Stimulated activated CD4-positive, alpha-beta T cell treated with anti-CD3 and anti-CD28 coated beads, Interleukin-15, amount 100 ng/mL, for 1 hour (primary cell): ENCODE measurements around the gene ATF7IP.
"Not testable (repeated sequence)": the region's sequence is repeated elsewhere in the genome, so short reads cannot be mapped to it uniquely, and the experiment has no call there.

ENCODE experiments used
- DNase-seq, 2 donors: peaks; one replicate each; pipeline ENCODE4 v3.0.0-alpha.2; 2020; ENCODE audit warnings: low read depth in 1 of 2, low spot score in 1 of 2

The ATF7IP gene, protein sequence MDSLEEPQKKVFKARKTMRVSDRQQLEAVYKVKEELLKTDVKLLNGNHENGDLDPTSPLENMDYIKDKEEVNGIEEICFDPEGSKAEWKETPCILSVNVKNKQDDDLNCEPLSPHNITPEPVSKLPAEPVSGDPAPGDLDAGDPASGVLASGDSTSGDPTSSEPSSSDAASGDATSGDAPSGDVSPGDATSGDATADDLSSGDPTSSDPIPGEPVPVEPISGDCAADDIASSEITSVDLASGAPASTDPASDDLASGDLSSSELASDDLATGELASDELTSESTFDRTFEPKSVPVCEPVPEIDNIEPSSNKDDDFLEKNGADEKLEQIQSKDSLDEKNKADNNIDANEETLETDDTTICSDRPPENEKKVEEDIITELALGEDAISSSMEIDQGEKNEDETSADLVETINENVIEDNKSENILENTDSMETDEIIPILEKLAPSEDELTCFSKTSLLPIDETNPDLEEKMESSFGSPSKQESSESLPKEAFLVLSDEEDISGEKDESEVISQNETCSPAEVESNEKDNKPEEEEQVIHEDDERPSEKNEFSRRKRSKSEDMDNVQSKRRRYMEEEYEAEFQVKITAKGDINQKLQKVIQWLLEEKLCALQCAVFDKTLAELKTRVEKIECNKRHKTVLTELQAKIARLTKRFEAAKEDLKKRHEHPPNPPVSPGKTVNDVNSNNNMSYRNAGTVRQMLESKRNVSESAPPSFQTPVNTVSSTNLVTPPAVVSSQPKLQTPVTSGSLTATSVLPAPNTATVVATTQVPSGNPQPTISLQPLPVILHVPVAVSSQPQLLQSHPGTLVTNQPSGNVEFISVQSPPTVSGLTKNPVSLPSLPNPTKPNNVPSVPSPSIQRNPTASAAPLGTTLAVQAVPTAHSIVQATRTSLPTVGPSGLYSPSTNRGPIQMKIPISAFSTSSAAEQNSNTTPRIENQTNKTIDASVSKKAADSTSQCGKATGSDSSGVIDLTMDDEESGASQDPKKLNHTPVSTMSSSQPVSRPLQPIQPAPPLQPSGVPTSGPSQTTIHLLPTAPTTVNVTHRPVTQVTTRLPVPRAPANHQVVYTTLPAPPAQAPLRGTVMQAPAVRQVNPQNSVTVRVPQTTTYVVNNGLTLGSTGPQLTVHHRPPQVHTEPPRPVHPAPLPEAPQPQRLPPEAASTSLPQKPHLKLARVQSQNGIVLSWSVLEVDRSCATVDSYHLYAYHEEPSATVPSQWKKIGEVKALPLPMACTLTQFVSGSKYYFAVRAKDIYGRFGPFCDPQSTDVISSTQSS

DNA sequence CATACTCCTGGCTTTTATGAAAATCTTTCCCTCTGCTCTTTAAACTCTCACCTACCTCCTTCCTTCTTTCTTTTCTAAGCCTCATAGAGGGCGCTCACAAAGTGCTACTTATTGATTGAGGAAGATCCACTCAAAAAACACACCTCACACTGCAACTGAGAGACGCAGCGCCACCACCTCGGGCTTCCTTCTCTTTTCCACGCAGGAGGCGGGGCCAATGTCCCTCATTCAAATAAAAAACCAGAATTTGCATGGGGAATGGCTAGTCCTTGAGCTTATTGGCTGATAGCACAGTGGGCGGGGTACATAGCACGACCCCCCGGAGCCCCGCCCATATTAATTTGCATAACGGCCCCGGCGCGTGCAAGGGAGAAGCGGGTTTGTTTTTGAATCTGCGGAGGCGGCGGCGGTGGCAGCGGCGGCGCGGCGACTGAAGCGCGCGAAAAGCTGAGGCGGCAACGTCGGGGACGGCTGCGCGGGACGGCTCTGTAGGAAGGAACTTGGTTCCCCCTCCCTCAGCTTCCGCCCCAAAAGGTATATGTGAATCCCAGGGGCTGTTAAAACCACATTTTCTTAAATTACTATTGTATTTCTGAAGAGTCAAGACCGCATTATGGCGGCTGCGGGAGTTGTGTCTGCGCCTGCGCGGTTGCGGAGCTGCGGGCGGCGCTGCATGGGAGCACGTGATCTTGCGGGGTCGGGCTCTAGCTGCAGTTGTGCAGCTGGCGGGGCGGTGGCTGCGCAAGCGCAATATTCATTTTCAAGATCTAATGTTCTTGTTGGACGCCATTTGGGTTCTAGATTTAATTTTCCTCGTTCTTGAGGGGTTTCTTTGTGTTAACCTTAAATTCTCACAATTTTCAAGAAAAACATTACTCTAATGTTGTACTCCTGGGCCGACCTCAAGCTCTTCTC, at the start of gene ATF7IP:
TSS of gene ATF7IP (plus strand) at position 389 of the 915 bp plus-strand sequence. CDS start 58,234 bp downstream, outside the sequence.
- DNase-seq, result peak; percentile 88 to 89

DNA sequence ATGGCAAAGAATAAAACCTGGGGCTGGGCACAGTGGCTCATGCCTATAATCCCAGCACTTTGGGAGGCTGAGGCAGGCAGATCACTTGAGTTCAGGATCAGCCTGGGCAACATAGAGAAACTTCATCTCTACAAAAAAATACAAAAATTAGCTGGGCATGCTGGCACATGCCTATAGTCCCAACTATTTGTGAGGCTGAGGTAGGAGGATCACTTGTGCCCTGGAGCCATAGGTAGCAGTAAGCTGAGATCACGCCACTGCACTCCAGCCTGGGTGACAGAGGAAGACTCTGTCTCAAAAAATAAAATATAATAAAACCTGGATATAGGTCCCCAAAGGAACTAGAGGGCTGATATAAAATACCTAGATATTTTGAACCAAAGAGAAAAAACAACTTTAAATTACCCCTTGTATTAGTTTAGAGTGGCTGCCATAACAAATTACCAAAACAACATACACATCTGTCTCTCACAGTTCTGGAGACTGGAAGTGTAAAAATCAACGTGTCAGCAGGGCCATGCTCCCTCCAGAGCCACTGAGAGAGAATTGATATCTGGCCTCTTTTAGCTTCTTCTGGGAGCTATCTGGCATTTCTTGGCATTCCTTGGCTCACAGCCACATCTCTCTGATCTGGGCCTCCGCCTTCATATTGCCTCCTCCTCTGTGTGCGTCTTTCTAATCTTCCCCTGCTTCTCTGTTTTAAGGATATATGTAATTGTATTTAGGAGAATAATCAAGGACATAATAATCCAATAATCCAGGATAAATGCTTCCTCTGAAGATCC, 47.9 kb upstream of the ATF7IP start:
- no peak for DNase-seq

DNA sequence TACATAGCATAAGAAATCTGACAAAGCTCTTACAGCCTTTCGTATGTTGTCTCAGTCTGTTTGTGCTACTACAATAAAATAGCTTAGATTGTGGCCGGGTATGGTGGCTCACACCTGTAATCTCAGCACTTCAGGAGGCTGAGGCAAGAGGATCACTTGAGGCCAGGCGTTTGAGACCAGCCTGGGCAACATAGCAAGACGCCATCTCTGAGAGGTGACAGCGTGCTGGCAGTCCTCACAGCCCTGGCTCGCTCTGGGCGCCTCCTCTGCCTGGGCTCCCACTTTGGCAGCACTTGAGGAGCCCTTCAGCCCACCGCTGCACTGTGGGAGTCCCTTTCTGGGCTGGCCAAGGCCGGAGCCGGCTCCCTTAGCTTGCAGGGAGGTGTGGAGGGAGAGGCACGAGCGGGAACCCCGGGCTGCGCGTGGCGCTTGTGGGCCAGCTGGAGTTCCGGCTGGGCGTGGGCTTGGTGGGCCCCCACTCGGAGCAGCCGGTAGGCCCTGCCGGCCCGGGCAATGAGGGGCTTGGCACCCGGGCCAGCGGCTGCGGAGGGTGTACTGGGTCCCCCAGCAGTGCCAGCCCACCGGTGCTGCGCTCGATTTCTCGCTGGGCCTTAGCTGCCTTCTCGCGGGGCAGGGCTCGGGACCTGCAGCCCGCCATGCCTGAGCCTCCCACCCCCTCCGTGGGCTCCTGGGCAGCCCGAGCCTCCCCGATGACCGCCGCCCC, 45.6 kb upstream of the ATF7IP start:
- DNase-seq, result not testable (repeated sequence)

DNA sequence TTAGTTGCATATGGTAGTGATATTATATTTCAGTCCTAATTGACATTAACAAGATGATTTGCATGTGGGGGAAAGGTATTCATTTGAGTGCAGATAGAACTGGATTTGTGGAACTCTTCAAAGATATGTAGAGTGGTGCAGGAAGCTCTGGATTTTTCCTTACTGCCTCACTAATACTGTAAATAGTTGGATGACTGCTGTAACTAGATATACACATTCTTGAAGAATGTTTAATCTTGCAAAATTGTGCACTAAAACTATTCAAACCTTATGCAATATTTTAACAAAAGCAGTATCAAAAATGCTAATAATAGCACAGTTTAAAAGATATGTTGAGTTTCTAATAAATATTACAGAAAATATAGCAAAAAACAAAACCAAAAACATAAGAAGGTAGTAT, 43.1 kb upstream of the ATF7IP start:
- no peak for DNase-seq

DNA sequence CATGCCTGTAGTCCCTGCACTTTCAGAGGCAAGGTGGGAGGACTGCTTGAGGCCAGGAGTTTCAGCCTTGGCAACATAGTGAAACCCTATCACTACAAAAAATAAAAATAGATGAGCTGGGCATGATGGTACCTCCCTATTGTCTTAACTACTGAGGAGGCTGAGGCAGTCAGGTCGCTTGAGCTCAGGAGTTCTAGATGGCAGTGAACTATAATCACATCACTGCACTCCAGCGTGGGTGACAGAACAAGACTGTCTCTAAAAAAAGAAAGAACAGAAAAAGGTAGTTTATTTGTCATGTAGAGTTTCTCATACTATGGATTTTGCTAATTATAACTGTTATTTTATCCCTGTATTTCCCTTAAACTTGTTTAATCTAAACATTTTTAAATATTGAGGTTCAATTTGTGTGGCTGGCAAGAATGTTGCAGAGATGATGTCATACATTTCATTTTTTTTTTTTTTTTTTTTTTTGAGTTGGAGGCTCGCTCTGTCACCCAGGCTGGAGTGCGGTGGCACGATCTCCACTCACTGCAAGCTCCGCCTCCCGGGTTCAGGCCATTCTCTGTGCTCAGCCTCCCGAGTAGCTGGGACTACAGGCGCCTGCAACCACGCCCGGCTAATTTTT, 39.7 kb upstream of the ATF7IP start:
- DNase-seq, result no peak

DNA sequence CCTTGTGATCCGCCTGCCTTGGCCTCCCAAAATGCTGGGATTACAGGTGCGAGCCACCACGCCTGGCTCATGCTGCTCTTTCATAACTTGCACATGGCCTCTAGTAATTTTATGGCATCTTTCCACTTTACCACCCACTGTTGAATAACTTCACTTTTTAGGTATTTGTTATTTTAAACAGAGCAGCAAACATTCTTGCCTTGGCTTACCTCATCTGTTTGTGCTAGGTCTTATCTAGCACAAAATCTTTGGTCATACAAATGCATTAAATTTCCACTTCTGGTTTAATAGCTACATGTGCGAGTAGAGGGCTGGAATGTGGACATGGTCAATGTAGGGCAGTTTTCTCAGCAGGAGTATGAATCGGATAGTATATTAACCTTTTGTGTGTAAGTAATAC, 38.8 kb upstream of the ATF7IP start:
- DNase-seq, result no peak

DNA sequence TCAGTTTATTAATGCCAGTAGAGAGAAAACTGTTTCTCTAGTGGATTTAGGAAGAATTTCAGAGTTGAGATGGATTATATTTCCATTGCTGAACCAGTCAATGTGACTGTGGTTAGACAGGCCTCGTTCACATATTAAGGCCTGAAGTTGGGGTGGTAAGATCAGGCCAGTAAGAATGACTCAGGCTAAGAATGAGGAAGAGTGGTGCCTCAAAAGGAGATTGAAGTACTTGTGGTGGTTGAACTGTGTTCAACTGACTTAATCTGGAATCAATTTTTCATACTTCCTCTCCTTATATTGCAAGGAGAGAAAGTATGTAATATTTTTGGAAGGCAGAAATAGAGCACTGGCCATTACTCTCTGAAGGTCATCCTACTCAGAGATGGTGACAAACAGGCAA, 37.8 kb upstream of the ATF7IP start:
- no peak for DNase-seq

DNA sequence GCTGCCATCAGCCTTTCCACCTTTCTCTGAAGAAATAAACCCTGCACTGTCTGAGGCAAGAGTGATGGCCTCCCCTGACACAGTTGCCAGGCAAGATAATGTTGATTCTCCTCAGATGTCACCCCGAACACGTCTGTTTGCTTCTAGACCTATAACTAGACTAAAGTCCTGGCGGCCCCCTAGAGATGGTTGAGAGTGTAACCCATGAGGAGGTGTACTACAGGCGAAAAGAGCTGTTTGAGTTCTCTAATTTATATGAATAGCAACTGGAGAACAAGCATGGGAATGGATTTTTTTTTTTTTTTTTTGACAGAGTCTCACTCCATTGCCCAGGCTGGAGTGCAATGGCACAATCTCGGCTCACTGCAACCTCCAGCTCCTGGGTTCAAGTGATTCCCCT, 33.0 kb upstream of the ATF7IP start:
- DNase-seq, result no peak

DNA sequence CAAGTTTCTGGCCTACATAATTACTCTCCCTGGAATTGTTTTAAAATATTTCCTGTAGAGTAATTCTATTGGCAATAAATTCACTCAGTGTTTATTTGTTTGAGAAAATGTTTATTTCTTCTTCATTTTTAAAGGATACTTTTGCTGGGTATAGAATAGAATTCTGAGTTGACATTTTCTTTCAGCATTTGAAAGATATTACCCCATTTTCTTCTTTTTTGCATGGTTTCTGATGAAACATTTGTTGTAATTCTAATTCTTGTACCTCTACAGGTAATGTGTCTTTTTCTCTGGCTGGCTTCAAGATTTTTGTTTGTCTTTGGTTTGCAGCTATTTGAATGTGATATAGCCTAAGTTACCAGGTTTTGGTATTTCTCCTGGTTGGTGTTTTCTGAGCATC, 25.1 kb upstream of the ATF7IP start:
- DNase-seq, result no peak

DNA sequence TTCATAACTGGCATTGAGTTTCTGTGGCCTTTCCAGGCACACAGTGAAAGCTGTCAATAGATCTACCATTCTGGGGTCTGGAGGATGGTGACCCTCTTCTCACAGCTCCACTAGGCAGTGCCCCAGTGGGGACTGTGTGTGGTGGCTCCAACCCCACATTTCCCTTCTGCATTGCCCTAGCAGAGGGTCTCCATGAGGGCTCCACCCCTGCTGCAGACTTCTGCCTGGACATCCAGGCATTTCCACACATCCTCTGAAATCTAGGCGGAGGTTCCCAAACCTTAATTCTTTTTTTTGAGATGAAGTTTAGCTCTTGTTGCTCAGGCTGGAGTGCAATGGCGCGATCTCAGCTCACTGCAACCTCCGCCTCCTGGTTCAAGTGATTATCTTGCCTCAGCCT, 14.0 kb upstream of the ATF7IP start:
- not testable (repeated sequence) for DNase-seq

DNA sequence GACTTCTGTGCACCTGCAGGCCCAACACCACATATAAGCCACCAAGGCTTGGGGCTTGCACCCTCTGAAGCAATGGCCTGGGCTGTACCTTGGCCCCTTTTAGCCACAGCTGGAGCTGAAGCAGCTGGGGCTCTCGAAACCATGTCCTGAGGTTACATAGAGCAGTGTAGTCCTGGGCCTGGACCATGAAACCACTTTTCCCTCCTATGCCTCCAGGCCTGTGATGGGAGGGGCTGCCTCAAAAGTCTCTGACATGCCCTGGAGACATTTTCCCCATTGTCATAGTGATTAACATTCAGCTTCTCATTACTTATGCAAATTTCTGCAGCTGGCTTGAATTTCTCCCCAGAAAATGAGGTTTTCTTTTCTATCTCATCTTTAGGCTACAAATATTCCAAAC, 13.4 kb upstream of the ATF7IP start:
- not testable (repeated sequence) for DNase-seq

DNA sequence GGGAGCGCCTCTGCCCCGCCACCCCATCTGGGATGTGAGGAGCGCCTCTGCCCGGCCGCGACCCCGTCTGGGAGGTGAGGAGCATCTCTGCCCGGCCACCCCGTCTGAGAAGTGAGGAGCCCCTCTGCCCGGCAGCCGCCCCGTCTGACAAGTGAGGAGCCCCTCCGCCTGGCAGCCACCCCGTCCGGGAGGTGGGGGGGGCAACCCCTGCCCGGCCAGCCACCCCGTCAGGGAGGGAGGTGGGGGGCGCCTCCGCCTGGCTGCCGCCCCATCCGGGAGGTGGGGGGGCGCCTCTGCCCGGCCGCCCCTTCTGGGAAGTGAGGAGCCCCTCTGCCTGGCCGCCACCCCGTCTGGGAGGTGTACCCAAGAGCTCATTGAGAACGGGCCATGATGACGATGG, 10.8 kb upstream of the ATF7IP start:
- DNase-seq, result not testable (repeated sequence)

DNA sequence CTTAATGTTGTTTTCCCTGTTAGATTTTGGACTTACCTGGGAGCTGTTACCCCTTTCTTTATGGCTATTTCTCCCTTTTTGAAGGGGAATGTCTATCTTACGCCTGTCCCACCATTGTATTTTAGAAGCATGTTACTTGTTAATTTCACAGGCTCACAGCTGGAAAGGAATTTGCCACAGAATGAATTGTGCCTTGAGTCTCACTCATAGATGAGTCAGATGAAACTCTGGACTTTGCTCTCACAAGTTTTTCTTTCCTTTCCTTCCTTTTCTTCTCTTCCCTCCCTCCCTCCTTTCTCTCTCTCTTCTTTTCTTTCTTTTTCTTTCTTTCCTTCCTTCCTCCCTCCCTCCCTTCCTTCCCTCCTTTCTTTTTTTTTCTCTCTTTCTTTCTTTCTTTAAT, 9.3 kb upstream of the ATF7IP start:
- no peak for DNase-seq

DNA sequence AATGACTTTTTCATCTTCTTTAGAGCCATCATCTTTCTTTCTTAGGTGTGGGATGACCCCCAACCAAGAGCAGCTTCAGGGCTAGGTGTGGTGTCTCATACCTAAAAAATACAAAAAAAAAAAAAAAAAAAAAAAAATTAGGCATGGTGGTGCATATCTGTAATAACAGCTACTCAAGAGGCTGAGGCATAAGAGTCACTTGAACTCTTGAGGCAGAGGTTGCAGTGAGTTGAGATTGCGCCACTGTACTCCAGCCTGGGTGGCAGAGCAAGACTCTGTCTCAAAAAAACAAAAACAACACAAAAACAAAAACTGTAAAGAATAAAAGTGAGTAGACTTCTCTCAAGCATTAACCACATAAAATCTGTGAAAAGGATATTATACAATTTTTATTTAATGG, 8.0 kb upstream of the ATF7IP start:
- no peak for DNase-seq

DNA sequence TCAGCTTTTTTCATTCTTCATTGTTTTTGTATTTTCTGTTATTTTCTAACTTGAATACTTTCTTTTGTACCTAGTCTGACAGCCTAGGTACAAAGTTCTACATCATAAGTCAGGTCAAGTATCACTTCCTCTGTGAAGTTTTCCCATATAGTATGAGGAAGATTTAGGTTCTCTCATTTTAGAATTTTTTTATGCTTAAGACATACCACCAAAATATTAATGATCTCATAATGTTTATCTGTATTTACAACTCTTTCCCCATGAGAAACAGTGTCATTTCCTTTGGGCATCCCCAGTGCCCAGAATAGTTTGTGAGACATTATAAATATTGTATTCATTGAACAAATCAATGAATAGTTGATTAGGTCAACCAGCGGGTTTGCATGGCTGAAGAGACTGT, 3.1 kb upstream of the ATF7IP start:
- no peak for DNase-seq

DNA sequence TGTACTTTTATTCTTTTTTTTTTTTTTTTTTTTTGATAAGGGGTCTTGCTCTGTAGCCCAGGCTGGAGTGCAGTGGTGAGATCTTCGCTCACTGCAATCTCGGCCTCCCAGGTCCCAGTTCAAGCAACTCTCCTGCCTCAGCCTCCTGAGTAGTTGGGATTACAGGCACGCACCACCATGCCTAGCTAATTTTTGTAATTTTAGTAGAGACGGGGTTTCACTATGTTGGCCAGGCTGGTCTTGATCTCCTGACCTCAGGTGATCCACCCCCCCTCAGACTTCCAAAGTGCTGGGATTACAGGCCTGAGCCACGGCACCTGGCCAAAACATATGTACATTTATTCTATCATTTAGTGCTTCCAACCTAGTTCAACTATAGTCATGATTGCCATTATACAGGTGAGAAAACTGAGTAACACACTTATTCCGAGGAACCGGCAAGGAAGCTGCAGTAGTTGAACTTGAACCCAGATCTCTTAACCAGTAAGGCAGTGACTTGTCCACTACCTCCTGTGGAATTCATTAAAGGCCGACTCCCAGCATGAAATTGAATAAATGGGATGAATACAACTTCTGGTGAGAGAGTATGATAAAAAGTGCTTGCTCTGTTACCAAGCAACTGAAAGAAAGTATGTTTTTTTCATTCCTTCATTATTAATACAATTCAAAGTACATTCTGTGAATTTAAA, 755 bp upstream of the ATF7IP start:
- no peak for DNase-seq

DNA sequence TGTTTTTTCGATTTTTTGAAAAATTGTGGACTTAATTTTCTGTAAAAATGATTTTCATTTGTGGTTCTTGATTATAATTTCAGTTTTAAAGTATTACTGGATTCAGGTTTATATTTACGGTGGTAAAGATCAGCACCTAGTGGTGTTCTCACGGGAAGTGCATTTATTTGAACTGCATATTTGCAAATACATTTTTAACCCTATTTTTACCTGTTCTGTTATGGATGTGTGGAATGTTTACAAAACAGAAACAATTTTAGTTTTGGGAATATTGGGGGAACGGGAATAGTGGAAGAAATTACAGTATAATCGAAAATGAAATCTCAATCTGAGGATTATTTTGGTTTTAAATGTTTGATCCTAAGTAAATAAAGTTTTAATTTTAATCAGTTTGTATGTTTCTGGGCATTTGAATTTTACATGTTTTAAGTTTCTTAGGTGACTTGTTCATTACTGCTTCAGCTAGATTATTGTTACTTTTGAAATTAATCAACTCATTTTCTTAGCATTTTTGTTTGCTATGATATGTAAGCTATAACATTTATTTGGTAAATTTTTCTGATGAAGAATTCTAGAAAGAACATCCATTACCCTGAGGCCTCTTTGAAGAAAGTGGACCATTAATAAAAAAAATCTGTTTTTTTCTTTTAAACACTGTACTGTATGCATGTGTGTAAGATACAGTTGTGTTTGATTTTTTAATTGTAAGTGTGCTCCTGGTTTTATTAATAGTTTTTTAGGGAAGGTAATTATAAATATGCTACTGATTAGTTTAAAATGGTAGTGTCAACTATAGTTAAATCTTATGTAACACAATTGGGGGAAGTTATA, 942 bp downstream of the ATF7IP start:
- DNase-seq, result no peak
